SW480 (cell line): ENCODE measurements around the gene SH3RF2.
A peak's percentile ranks its signal among the peaks of the same experiment; 100 is the strongest.
"Not testable (repeated sequence)": the region's sequence is repeated elsewhere in the genome, so short reads cannot be mapped to it uniquely, and the experiment has no call there.

Source experiments
- DNase-seq: peaks from one replicate; pipeline ENCODE4 v3.0.0-alpha.2; 2016; ENCODE audit warnings: low spot score

SH3RF2 gene

DNA sequence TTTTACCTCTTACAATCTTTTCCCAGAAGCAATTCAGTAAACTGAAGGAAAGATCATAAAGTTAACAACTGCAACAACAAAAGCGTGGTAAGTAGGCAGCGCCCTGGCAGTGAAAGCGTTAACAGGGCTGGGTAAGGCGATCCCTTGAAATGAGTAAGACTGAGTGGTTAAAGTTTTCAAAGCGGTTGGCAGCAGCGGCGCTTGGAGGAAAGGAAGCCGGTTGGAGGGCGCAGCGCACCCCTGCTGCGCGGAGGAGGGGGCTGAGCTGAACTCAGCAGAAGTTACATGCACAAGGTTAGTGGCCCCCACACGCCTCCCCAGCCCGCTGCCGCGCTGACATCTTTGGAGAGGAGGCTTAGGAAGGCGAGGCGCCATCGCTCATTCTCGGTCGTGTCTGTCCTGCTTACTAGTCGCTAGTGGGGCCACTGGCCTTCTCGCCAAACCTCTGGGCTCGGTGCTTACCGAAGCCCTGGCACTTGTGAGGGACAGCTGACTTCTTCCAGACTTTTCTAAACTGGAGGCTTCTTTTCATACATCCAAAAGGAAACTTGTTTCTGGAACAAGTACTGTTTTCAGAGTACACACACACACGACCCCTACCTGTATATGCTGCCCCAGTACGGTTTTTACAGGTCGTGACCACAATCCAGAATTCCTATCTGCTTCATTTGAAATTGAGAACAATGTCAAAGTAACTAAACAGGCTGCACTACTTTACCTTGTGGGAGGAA, at the start of gene SH3RF2:
SH3RF2 (plus strand) TSS at position 178 of the 731 bp plus-strand sequence. CDS start 1,351 bp downstream, outside the sequence.
- DNase-seq: peak; percentile 89

- DNase-seq: no peak
These were observed 49.2 kb upstream of the SH3RF2 start for GRCh38 chr5:145887217-145887616.

GRCh38 chr5:145887976-145888574, 48.3 kb upstream of the SH3RF2 start:
- peak; percentile 73 for DNase-seq

DNA sequence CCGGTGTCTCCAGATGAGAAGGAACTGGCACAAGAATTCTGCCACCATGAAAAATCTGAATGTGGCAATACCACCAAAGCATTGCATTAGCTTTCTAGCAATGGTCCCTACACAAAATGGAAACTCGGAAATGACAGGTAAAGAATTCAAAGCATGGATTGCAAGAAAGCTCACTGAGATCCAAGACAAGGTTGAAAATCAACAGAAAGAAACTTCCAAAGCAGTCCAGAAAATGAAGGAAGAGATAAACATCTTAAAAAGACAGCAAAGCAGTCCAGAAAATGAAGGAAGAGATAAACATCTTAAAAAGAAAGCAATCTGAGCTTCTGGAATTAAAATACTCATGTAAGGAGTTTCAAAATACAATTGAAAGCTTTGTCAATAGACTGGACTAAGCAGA, 46.8 kb upstream of the SH3RF2 start:
- DNase-seq: no peak

DNA sequence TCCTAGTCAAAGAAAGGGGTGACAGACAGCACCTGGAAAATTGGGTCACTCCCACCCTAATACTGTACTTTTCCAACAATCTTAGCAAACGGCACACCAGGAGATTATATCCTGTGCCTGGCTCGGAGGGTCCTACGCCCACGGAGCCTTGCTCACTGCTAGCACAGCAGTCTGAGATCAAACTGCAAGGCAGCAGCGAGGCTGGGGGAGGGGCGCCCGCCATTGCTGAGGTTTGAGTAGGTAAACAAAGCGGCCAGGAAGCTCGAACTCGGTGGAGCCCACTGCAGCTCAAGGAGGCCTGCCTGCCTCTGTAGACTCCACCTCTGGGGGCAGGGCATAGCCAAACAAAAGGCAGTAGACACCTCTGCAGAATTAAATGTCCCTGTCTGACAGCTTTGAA, 45.0 kb upstream of the SH3RF2 start:
- DNase-seq: not testable (repeated sequence)

- DNase-seq: no peak
These were observed 38.2 kb upstream of the SH3RF2 start for GRCh38 chr5:145898171-145898570.

DNA sequence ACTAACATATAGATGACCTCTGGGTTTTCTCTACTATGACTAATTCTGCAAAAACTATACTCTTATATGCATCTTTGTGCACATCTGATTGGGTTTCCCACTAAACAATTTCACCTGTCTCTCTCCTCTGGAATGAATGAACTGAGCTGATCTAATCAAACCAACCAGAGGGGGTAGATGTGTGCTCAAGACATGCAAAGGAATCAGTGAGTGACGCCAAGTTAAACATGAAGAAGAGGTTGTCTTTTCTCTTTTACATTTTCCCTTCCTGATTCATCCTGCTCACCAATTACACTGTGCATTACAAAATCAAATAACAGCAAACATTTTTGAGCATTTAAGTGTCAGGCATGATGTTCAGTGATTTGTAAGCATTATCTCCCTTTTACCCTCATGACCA, 34.0 kb upstream of the SH3RF2 start:
- DNase-seq: no peak

DNA sequence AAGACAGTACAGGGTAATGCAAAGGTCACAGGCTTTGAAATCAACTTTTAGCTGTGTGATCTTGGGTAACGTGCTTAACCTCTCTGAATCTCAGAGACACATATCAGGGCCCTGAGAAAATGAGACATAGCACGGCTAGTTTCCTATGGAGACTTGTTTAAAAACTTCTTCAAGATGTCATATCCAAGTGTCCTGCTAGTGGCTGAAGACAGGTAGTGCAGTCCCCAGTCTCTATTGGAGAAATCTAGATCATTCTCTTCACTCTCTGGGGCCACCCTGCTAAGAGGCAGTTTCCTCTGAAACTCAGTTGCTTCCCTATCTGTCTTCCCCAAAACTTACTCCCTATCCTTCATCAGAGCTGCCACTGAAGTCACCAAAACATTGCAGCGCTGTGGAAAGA, 33.3 kb upstream of the SH3RF2 start:
- peak; percentile 23 for DNase-seq

DNA sequence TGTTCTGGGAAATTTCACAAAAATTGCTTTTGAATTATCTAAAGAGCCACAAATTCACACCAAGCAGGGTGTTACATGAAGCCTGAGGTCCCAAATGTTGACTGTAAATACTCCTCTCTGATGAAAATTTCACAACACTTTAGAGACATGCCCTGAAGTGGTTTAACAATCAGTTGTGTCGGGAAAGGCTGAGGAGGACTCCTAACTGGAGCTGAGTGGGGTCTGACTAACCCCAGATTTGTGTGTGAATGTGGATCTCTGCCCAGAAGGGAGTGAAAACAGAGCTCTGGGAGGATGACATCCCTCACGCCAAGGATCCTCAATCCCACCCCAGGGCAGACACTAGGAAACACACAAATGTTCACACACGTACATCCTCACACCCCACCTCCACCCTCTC, 32.5 kb upstream of the SH3RF2 start:
- DNase-seq: no peak

GRCh38 chr5:145904743-145905142, 31.6 kb upstream of the SH3RF2 start:
- DNase-seq: no peak

GRCh38 chr5:145906401-145906800, 30.0 kb upstream of the SH3RF2 start:
- no peak for DNase-seq

GRCh38 chr5:145908206-145908960, 28.0 kb upstream of the SH3RF2 start:
- no peak for DNase-seq

DNA sequence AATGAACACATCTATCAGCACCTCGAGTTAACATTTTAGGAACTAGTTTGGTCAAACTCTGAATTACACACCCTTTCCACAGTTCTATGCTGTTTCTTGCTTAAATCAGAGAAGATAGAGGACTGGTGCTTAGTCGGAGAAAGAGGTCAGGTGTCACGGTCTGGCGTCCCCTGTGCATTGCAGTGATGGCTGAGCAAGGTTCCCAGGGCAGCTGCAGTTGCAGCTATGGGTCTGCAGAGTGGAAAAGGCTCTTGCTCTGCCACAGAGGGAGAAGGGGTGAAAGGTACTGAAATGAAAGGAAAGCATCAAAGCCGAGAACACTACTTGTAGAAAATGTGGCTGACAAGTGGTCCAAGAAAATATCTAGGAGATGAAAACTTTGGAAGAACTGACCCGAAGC, 25.2 kb upstream of the SH3RF2 start:
- DNase-seq: no peak

DNA sequence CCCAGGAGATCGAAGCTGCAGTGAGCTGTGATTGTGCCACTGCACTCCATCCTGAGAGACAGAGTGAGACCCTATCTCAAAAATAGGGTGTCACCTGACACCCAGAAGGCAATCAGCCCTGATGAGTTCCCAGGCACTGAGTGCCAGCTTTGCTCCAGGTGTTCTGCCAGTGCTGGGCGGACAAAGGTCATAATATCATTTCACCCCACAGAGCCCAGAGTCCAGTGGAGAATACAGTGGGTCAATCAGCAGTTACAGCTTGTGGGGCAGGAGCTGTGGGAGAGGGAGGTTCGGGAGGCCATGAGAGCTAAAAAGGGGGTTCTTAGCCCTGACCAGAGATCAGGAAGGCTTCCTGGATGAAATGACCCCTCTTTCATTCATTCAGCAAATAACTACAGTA, 24.4 kb upstream of the SH3RF2 start:
- DNase-seq: no peak

- DNase-seq: no peak
These were observed 23.8 kb upstream of the SH3RF2 start for GRCh38 chr5:145912594-145912993.

DNA sequence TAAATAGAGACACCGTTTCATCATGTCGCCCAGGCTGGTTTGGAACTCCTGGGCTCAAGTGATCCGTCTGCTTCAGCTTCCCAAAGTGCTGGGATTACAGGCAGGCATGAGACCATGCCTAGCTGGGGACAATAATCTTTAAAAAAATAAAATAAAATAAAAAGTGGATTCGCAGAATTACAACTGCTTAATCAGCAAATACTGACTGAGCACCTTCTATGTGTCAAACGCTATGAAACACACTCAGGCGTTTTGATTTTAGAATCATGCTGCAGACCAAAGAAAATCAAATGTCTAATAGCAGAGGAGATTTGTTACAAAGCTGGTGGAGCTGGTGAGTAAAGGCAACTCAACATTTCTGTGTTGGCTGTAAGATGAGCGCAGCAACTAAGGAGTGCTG, 22.7 kb upstream of the SH3RF2 start:
- DNase-seq: no peak

- no peak for DNase-seq
These were observed 20.3 kb upstream of the SH3RF2 start for GRCh38 chr5:145915970-145916638.

DNA sequence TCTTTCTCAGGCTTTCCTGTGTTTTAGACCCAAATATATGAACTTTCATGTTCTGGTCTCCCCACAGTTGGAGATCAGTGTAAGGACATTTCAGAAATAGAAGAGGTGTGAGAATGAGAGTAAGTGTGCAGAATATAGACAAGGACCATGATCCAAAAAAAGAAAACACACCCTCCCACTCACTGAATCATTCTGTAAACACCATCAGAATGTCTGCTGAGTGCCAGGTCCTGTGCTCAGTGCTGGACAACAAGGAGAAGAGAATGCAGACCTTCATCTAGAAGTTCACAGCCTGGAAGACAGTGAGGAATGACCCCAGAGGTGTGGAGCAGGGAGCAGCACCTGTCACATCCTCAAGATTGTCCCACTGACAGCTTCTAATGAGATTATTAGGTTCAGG, 19.1 kb upstream of the SH3RF2 start:
- DNase-seq: no peak

DNA sequence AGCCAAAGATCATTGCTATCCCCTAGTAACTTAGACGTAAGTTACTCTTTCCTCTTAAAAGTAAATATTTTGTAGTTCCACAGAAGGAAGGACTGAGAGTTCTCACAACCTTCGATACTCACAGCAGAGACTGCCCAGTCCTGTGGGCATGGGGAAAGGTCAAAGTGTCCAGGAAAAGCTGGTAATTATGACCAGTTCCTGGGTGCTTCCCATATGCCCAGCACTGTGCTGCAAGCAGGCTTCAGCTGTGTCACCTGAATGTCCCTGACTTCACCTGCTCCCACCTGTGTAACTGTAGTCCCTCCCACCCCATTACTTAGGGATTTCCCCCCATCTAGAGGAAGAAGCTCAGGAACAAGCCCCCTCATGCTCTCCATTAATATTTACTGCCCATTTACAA, 18.0 kb upstream of the SH3RF2 start:
- DNase-seq: no peak

GRCh38 chr5:145919413-145919812, 17.0 kb upstream of the SH3RF2 start:
- no peak for DNase-seq

DNA sequence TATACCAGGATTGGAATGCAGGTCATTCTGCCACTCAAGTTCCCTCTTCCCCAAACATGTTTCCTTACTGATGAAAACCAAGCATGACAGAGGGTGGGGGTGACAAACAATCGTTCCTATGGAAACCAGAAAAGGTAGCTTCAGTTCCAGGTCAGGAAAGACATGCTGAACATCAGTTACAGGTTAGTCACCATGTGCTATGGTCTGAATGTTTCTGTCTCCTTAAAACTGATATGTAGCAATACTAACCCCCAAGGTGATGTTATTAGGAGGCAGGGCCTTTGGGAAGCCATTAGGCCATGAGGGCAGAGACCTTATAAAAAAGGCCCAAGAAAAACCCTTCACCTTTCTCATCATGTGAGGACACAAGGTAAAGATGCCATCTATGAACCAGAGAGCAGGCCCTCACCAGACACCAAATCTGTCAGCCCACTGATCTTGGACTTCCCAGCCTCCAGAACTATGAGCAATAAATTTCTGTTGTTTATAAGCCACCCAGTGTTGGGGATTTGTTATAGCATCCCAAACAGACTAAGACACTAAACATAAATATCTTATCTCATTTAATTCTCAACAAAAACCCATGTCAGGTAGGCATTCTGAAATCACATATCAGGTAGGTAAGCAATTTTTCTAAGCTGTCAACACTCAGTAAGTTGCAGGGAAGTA, 15.7 kb upstream of the SH3RF2 start:
- DNase-seq: no peak

DNA sequence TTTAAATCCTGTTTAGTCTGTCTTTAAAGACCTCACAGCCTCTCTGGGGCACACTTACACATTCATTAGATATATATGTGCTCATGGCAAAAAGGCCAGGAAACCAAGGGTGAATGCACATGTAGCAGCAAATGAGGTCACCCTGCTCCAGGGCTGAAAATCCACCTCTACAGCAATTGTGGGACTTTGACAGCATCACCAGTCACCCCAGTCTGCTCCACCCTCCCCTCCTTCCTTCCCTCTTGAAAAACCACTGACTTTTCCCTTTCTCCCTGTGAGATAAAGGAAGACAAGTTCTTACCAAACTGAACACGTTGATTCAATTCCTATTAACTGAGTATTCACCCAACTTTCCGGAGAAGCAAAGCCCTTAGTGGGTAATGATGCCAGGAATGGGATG, 15.2 kb upstream of the SH3RF2 start:
- DNase-seq: no peak
